AML-193 (cell line): ENCODE data around the gene PTPN4.
"Not testable (repeated sequence)": the region's sequence is repeated elsewhere in the genome, so short reads cannot be mapped to it uniquely, and the experiment has no call there.

ENCODE experiments used
- DNase-seq, 2 experiments: peaks; one replicate each; lab custom pipeline; 2025; lab: John Stamatoyannopoulos, UW

Gene PTPN4

GRCh38 chr2:119804409-119804808, 44.7 kb downstream of the PTPN4 start:
- DNase-seq = not testable (repeated sequence)

GRCh38 chr2:119808516-119809147, 48.9 kb downstream of the PTPN4 start:
- DNase-seq = no peak

GRCh38 chr2:119809339-119810048, 49.8 kb downstream of the PTPN4 start:
- no peak for DNase-seq

GRCh38 chr2:119810049-119810630, 50.4 kb downstream of the PTPN4 start:
- DNase-seq = no peak

- no peak for DNase-seq
These were observed 54.5 kb downstream of the PTPN4 start for GRCh38 chr2:119814216-119814615.

- DNase-seq = no peak
These were observed 59.1 kb downstream of the PTPN4 start for GRCh38 chr2:119818792-119819191.

- no peak for DNase-seq
These were observed 60.1 kb downstream of the PTPN4 start for GRCh38 chr2:119819846-119820245.

- no peak for DNase-seq
These were observed 60.6 kb downstream of the PTPN4 start for GRCh38 chr2:119820275-119820674.

- no peak for DNase-seq
These were observed 61.5 kb downstream of the PTPN4 start for GRCh38 chr2:119821266-119821665.

GRCh38 chr2:119823734-119824334, 64.1 kb downstream of the PTPN4 start:
- peak; percentile 65 to 75 for DNase-seq

- peak; percentile 57 to 60 for DNase-seq
These were observed 66.7 kb downstream of the PTPN4 start for GRCh38 chr2:119826370-119826961.

- DNase-seq = no peak
These were observed 68.3 kb downstream of the PTPN4 start for GRCh38 chr2:119827866-119828507.

GRCh38 chr2:119836455-119837142, 76.9 kb downstream of the PTPN4 start:
- DNase-seq = no peak

- no peak for DNase-seq
These were observed 77.6 kb downstream of the PTPN4 start for GRCh38 chr2:119837350-119837749.

GRCh38 chr2:119837759-119838158, 78.0 kb downstream of the PTPN4 start:
- DNase-seq = no peak

GRCh38 chr2:119838179-119838578, 78.5 kb downstream of the PTPN4 start:
- DNase-seq = no peak

- DNase-seq = no peak
These were observed 81.8 kb downstream of the PTPN4 start for GRCh38 chr2:119841550-119841949.

GRCh38 chr2:119846021-119846420, 86.3 kb downstream of the PTPN4 start:
- DNase-seq = no peak

- DNase-seq = no peak
These were observed 90.3 kb downstream of the PTPN4 start for GRCh38 chr2:119849838-119850565.

GRCh38 chr2:119852214-119852613, 92.5 kb downstream of the PTPN4 start:
- no peak for DNase-seq
